Breast epithelium (tissue), 4 donors: Measurements from ENCODE around the gene PRKG1. TPM values are rescaled to one million over a fixed set of nuclear protein-coding genes. Genes with fewer than 3 reads are reported as not detected.

Source experiments
- DNase-seq, 2 donors: peaks; one replicate each; pipeline ENCODE4 v3.0.0-alpha.2; 2019; ENCODE audit warnings: low spot score in 2 of 2
- H3K27ac ChIP-seq, 2 donors: fragments of 200-600 bp; sonication (generic) in 1 of 2; one replicate each; pipeline ENCODE4 v1.5.1; 2016 to 2019; ENCODE audit warnings: mild to moderate bottlenecking in 1 of 2
- H3K27me3 ChIP-seq, 2 donors: fragments of 200-600 bp; sonication (generic) in 1 of 2; one replicate each; pipeline versions ENCODE4 v1.5.1 to v1.6.0; 2017 to 2019; ENCODE audit warnings: control low read depth in 1 of 2, mild to moderate bottlenecking in 1 of 2
- H3K36me3 ChIP-seq: fragments of 200-600 bp; one replicate; pipeline ENCODE4 v1.5.1; 2019
- H3K4me1 ChIP-seq, 2 donors: fragments of 200-600 bp; sonication (generic); one replicate each; pipeline ENCODE4 v1.5.1; 2016 to 2019; ENCODE audit warnings: control low read depth in 1 of 2
- H3K4me3 ChIP-seq, 3 donors: fragments of 200-600 bp; sonication (generic); 1 replicate in 2 of 3; 2 replicates in 1 of 3; pipeline ENCODE4 v1.5.1; 2016 to 2019; ENCODE audit warnings: mild to moderate bottlenecking in 3 of 3, moderate library complexity in 2 of 3
- H3K9me3 ChIP-seq, 2 donors: fragments of 200-600 bp; sonication (generic) in 1 of 2; one replicate each; pipeline ENCODE4 v1.5.1; 2016 to 2019; ENCODE audit warnings: control low read depth in 1 of 2
- CTCF ChIP-seq, 3 donors: fragments of 450-650 bp; IDR thresholded peaks; one replicate each; pipeline ENCODE4 v1.5.1; 2016 to 2017; ENCODE audit warnings: antibody characterized with exemption in 3 of 3, mild to moderate bottlenecking in 3 of 3, moderate library complexity in 3 of 3
- POLR2A ChIP-seq: fragments of 450-650 bp; IDR thresholded peaks from one replicate; pipeline ENCODE4 v1.6.1; 2016; ENCODE audit warnings: antibody characterized with exemption, mild to moderate bottlenecking, moderate library complexity
- POLR2AphosphoS5 ChIP-seq, 3 donors: sonication (generic); formaldehyde crosslinking; IDR thresholded peaks; one replicate each; pipeline ENCODE4 v1.6.1; 2017; ENCODE audit warnings: antibody characterized with exemption in 3 of 3
- intact Hi-C: fragments of 100-400 bp; cut with DNase I; formaldehyde crosslinking; loops from one replicate; pipeline ENCODE4 v1.15.1; 2023; ENCODE audit warnings: low total_unique reads
- total RNA-seq, 3 donors: library from RNA; depleted of rRNA; stranded (reverse); fragments of >200 nt; gene quantifications; one replicate each; pipeline ENCODE4 v1.1.0, GENCODE V29; 2016

Gene PRKG1
- total RNA-seq, 3 donors from 2014 or later, result 10.9 to 36.9 (median 19.7) TPM

DNA sequence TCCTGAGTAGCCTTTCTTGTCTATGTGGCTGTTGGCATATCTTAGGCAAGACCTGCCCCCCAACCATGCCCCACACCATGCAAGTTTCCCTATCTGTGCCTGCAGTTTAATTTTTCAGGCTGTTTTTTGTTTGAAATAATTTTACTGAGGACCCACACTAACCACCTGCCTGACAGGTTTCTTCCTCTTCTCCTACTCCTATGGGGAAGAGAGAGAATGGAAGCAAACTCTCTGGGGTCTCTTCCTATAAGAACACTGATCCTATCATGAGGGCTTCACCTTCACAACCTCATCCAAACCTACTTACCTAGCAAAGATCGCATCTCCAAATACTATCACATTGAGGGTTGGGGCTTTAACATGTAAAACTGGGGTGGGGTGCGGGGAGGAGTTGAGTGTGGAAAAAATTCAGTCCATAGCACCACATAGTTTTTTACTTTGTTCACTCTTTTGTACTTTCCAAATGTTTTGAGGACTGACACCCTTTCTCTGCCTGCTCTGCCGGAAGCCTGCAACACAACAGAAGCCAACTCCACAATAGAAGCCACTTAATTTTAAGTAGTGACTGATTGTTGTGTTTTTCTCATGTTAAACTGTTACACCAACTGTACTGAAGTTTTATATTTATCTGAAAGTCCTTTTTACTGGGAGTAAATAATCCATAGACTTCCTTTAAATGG lies 692.3 kb downstream of the PRKG1 start:
- no peak for DNase-seq
- Histone ChIP-seq H3K27ac (no peak overlapping the region), H3K9me3 (no peaks in the 10 kb centered on the region), H3K27me3 (no peaks in the 10 kb centered on the region), H3K36me3 (no peaks in the 10 kb centered on the region), H3K4me3 (no peak overlapping the region), H3K4me1 (no peaks in the 10 kb centered on the region)
- intact Hi-C loops, result no loop called here
- TF ChIP-seq CTCF (IDR thresholded peaks at IDR 0.05), result no peak
- TF ChIP-seq POLR2AphosphoS5 (IDR thresholded peaks at IDR 0.05), result no peak
- TF ChIP-seq POLR2A, result no peak

GRCh38 chr10:51767103-51767763 lies 692.9 kb downstream of the PRKG1 start:
- TF ChIP-seq CTCF (IDR thresholded peaks at IDR 0.05) (no peak), POLR2A (no peak), POLR2AphosphoS5 (IDR thresholded peaks at IDR 0.05) (no peak)
- no peak for DNase-seq
- H3K27me3 ChIP-seq, result no peaks in the 10 kb centered on the region
- no peak overlapping the region for H3K27ac ChIP-seq
- no peaks in the 10 kb centered on the region for H3K4me1 ChIP-seq
- no peaks in the 10 kb centered on the region for H3K9me3 ChIP-seq
- no peak overlapping the region for H3K4me3 ChIP-seq
- no peaks in the 10 kb centered on the region for H3K36me3 ChIP-seq
- intact Hi-C loops, result no loop called here

GRCh38 chr10:51768886-51769465 lies 694.7 kb downstream of the PRKG1 start:
- intact Hi-C loops, result no loop called here
- H3K36me3 ChIP-seq, result no peaks in the 10 kb centered on the region
- no peak for DNase-seq
- no peak overlapping the region for H3K4me3 ChIP-seq
- H3K4me1 ChIP-seq, result no peaks in the 10 kb centered on the region
- H3K27ac ChIP-seq, result no peak overlapping the region
- TF ChIP-seq POLR2A, result no peak
- no peak for TF ChIP-seq POLR2AphosphoS5 (IDR thresholded peaks at IDR 0.05)
- no peak for TF ChIP-seq CTCF (IDR thresholded peaks at IDR 0.05)
- no peaks in the 10 kb centered on the region for H3K27me3 ChIP-seq
- no peaks in the 10 kb centered on the region for H3K9me3 ChIP-seq

DNA sequence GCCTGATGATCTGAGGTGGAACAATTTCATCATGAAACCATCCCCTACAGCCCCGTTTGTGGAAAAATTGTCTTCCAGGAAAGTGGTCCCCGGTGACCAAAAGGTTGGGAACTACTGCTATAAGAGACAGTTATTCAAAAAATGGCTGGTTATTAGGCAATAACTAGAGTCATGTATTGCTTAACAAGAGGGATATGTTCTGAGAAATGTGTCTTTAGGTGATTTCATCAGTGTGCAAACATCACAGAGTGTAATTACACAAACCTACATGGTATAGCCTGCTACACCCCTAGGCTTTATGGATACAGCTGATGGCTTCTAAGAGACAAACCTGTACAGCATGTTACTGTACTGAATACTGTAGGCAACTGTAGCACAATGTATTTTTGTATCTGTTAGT lies 696.4 kb downstream of the PRKG1 start:
- no peak overlapping the region for H3K27ac ChIP-seq
- TF ChIP-seq POLR2AphosphoS5 (IDR thresholded peaks at IDR 0.05) (no peak), POLR2A (no peak), CTCF (IDR thresholded peaks at IDR 0.05) (no peak)
- intact Hi-C loops, result no loop called here
- no peaks in the 10 kb centered on the region for H3K27me3 ChIP-seq
- no peak for DNase-seq
- no peaks in the 10 kb centered on the region for H3K36me3 ChIP-seq
- no peaks in the 10 kb centered on the region for H3K4me1 ChIP-seq
- no peak overlapping the region for H3K4me3 ChIP-seq
- no peaks in the 10 kb centered on the region for H3K9me3 ChIP-seq

DNA sequence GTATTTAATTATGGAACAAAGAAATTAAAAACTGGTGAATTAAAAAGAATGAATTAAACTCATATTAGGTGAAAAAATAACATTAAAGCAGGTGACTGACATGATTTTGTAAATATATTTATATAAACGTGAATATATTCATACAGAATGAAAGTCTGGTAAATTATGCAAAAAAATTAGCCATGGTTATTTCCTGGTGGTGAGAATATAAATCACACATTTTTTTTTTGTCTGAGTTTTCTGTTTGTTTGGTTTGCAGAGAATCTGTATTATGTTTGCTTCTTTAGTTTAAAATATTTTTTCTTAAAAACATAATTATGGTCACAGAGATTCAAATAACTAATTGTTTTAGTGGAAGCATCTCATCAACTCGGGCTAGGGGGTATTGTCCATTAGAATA lies 698.1 kb downstream of the PRKG1 start:
- Histone ChIP-seq H3K27ac (no peak overlapping the region), H3K9me3 (no peaks in the 10 kb centered on the region), H3K27me3 (no peaks in the 10 kb centered on the region), H3K4me3 (no peak overlapping the region), H3K4me1 (no peaks in the 10 kb centered on the region), H3K36me3 (no peaks in the 10 kb centered on the region)
- no peak for DNase-seq
- intact Hi-C loops, result no loop called here
- TF ChIP-seq CTCF (IDR thresholded peaks at IDR 0.05) (no peak), POLR2A (no peak), POLR2AphosphoS5 (IDR thresholded peaks at IDR 0.05) (no peak)
